A204.1 (cell line): ENCODE data around the gene FAM83F.

Experiments used
- FAIRE-seq: peaks from 2 replicates; lab custom pipeline; 2012; peaks lifted over from hg19 to GRCh38; lab: Jason Lieb, UNC

Gene FAM83F

GRCh38 chr22:40070701-40071100, 75.9 kb downstream of the FAM83F start:
- no peak for FAIRE-seq

- FAIRE-seq = no peak
Measured at GRCh38 chr22:40071720-40072119, 77.0 kb downstream of the FAM83F start.

GRCh38 chr22:40076702-40077645, 82.2 kb downstream of the FAM83F start:
- FAIRE-seq = no peak

- no peak for FAIRE-seq
Measured at GRCh38 chr22:40077646-40078016, 82.9 kb downstream of the FAM83F start.

GRCh38 chr22:40081662-40082061, 86.9 kb downstream of the FAM83F start:
- FAIRE-seq = no peak

GRCh38 chr22:40082184-40082583, 87.4 kb downstream of the FAM83F start:
- FAIRE-seq = no peak

GRCh38 chr22:40083794-40084193, 89.0 kb downstream of the FAM83F start:
- FAIRE-seq = no peak

- no peak for FAIRE-seq
Measured at GRCh38 chr22:40084246-40084645, 89.5 kb downstream of the FAM83F start.

GRCh38 chr22:40088818-40089217, 94.1 kb downstream of the FAM83F start:
- FAIRE-seq = no peak
